Measurements from ENCODE around the gene DIS3L2.
"Not testable (repeated sequence)": the region's sequence is repeated elsewhere in the genome, so short reads cannot be mapped to it uniquely, and the experiment has no call there.

The DIS3L2 gene

GRCh38 chr2:232029346-232029745 is 67.8 kb downstream of the DIS3L2 start:
- no peak overlapping the region for H3K27ac ChIP-seq (ENCODE audit: poor library complexity, severe bottlenecking)
- peaks cover 27% of the 10 kb centered on the region for H3K36me3 ChIP-seq (ENCODE audit: low read depth)
- no peak for TF ChIP-seq CTCF (IDR thresholded peaks at IDR 0.05; ENCODE audit: poor library complexity, severe bottlenecking)
- ATAC-seq (ENCODE audit: low read depth) (no peak), DNase-seq (ENCODE audit: low spot score) (no peak)
- no peaks in the 10 kb centered on the region for H3K27me3 ChIP-seq (ENCODE audit: insufficient read depth, poor library complexity, severe bottlenecking)
- H3K9me3 ChIP-seq (ENCODE audit: severe bottlenecking): peaks cover 1% of the 10 kb centered on the region
- H3K4me1 ChIP-seq (ENCODE audit: insufficient read depth, poor library complexity, severe bottlenecking): no peaks in the 10 kb centered on the region
- H3K4me3 ChIP-seq (ENCODE audit: severe bottlenecking): no peak overlapping the region

GRCh38 chr2:232030229-232030628 is 68.7 kb downstream of the DIS3L2 start:
- Histone ChIP-seq H3K4me1 (ENCODE audit: insufficient read depth, poor library complexity, severe bottlenecking) (no peaks in the 10 kb centered on the region), H3K9me3 (ENCODE audit: severe bottlenecking) (peaks cover 1% of the 10 kb centered on the region), H3K4me3 (ENCODE audit: severe bottlenecking) (no peak overlapping the region), H3K36me3 (ENCODE audit: low read depth) (peaks cover 18% of the 10 kb centered on the region), H3K27ac (ENCODE audit: poor library complexity, severe bottlenecking) (no peak overlapping the region), H3K27me3 (ENCODE audit: insufficient read depth, poor library complexity, severe bottlenecking) (no peaks in the 10 kb centered on the region)
- peak; percentile 19 for TF ChIP-seq CTCF (IDR thresholded peaks at IDR 0.05; ENCODE audit: poor library complexity, severe bottlenecking)
- DNase-seq (ENCODE audit: low spot score): no peak
- no peak for ATAC-seq (ENCODE audit: low read depth)

GRCh38 chr2:232035292-232035691 is 73.8 kb downstream of the DIS3L2 start:
- not testable (repeated sequence) for H3K27me3 ChIP-seq (ENCODE audit: insufficient read depth, poor library complexity, severe bottlenecking); H3K4me1 ChIP-seq (ENCODE audit: insufficient read depth, poor library complexity, severe bottlenecking); ATAC-seq (ENCODE audit: low read depth); H3K4me3 ChIP-seq (ENCODE audit: severe bottlenecking); H3K36me3 ChIP-seq (ENCODE audit: low read depth); H3K9me3 ChIP-seq (ENCODE audit: severe bottlenecking); DNase-seq (ENCODE audit: low spot score); H3K27ac ChIP-seq (ENCODE audit: poor library complexity, severe bottlenecking)

- not testable (repeated sequence) for H3K4me3 ChIP-seq (ENCODE audit: severe bottlenecking); ATAC-seq (ENCODE audit: low read depth)
Measured at GRCh38 chr2:232036876-232037275, 75.4 kb downstream of the DIS3L2 start.

GRCh38 chr2:232038251-232038880 is 76.9 kb downstream of the DIS3L2 start:
- no peaks in the 10 kb centered on the region for H3K4me1 ChIP-seq (ENCODE audit: insufficient read depth, poor library complexity, severe bottlenecking)
- ATAC-seq (ENCODE audit: low read depth): no peak
- no peaks in the 10 kb centered on the region for H3K27me3 ChIP-seq (ENCODE audit: insufficient read depth, poor library complexity, severe bottlenecking)
- H3K9me3 ChIP-seq (ENCODE audit: severe bottlenecking): no peaks in the 10 kb centered on the region
- no peaks in the 10 kb centered on the region for H3K36me3 ChIP-seq (ENCODE audit: low read depth)
- no peak overlapping the region for H3K4me3 ChIP-seq (ENCODE audit: severe bottlenecking)
- DNase-seq (ENCODE audit: low spot score): no peak
- no peak for TF ChIP-seq CTCF (IDR thresholded peaks at IDR 0.05; ENCODE audit: poor library complexity, severe bottlenecking)
- H3K27ac ChIP-seq (ENCODE audit: poor library complexity, severe bottlenecking): no peak overlapping the region

More at GRCh38 chr2:232036876-232037275, 75.4 kb downstream of the DIS3L2 start:
- H3K27me3 ChIP-seq (ENCODE audit: insufficient read depth, poor library complexity, severe bottlenecking); H3K4me1 ChIP-seq (ENCODE audit: insufficient read depth, poor library complexity, severe bottlenecking); H3K36me3 ChIP-seq (ENCODE audit: low read depth); DNase-seq (ENCODE audit: low spot score); H3K9me3 ChIP-seq (ENCODE audit: severe bottlenecking); H3K27ac ChIP-seq (ENCODE audit: poor library complexity, severe bottlenecking): not testable (repeated sequence)

- ATAC-seq (ENCODE audit: low read depth): no peak
Measured at GRCh38 chr2:232038881-232039485, 77.5 kb downstream of the DIS3L2 start.

More at GRCh38 chr2:232038881-232039485, 77.5 kb downstream of the DIS3L2 start:
- no peak for DNase-seq (ENCODE audit: low spot score)
- no peaks in the 10 kb centered on the region for H3K36me3 ChIP-seq (ENCODE audit: low read depth)
- no peaks in the 10 kb centered on the region for H3K4me1 ChIP-seq (ENCODE audit: insufficient read depth, poor library complexity, severe bottlenecking)
- H3K4me3 ChIP-seq (ENCODE audit: severe bottlenecking): no peak overlapping the region
- no peak overlapping the region for H3K27ac ChIP-seq (ENCODE audit: poor library complexity, severe bottlenecking)
- H3K9me3 ChIP-seq (ENCODE audit: severe bottlenecking): no peaks in the 10 kb centered on the region
- H3K27me3 ChIP-seq (ENCODE audit: insufficient read depth, poor library complexity, severe bottlenecking): no peaks in the 10 kb centered on the region
- TF ChIP-seq CTCF (IDR thresholded peaks at IDR 0.05; ENCODE audit: poor library complexity, severe bottlenecking): no peak
